ENCODE measurements around the gene FBXL13.

GRCh38 chr7:102985176-102985783 is 89.3 kb downstream of the FBXL13 start:
- TF ChIP-seq CTCF (IDR thresholded peaks at IDR 0.05) (no peak), POLR2A (IDR thresholded peaks at IDR 0.05) (no peak), EP300 (IDR thresholded peaks at IDR 0.05) (no peak)
